NT2/D1 (cell line): ENCODE measurements around the gene KCNH3.

ENCODE experiments used
- YY1 ChIP-seq: IDR thresholded peaks from 2 replicates; pipeline ENCODE4 v1.6.1; 2011; ENCODE audit not compliant: insufficient read length, insufficient read depth
- ZNF274 ChIP-seq: IDR thresholded peaks from 2 replicates; pipeline ENCODE4 v1.6.1; 2011; ENCODE audit warnings: mild to moderate bottlenecking, low read depth, low read length

DNA sequence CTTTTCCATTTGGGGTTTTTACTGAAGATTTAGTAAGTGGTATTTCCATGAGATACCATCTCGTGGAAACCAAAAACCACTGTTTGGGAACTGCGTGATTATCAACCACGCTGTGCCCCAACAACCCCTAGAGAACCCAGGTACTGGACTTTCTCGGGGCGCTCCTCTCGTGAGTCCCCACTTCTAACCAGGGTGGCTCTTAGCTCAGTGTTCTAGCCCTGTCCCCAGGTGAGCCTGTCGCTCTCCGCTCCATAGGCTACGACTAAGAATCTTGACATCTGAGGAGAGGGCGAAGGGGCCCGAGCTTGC lies 28.4 kb downstream of the KCNH3 start:
- TF ChIP-seq YY1 (no peak), ZNF274 (no peak)
